Bronchial epithelial cell (primary cell): ENCODE measurements around the gene SLC12A7. TPM values are rescaled to one million over a fixed set of nuclear protein-coding genes. Genes with fewer than 3 reads are reported as not detected.

ENCODE experiments used
- DNase-seq: peaks from one replicate; pipeline ENCODE4 v3.0.0-alpha.2; 2010; ENCODE audit warnings: low read depth
- FAIRE-seq: peaks from 2 replicates; lab custom pipeline; 2011; peaks lifted over from hg19 to GRCh38; lab: Jason Lieb, UNC
- H3K27me3 ChIP-seq: 2 replicates; pipeline ENCODE4 v1.5.1; 2011; ENCODE audit warnings: low read length; ENCODE audit not compliant: control insufficient read depth, insufficient read depth
- H3K36me3 ChIP-seq: 2 replicates; pipeline ENCODE4 v1.5.1; 2011; ENCODE audit warnings: low read length; ENCODE audit not compliant: control insufficient read depth, insufficient read depth
- H3K4me3 ChIP-seq: 2 replicates; pipeline ENCODE4 v1.5.1; 2011; ENCODE audit warnings: mild to moderate bottlenecking, low read depth, low read length, control low read depth
- CTCF ChIP-seq: IDR thresholded peaks from 2 replicates; pipeline ENCODE4 v1.5.1; 2011; ENCODE audit warnings: mild to moderate bottlenecking, moderate library complexity, low read length, control low read depth, inconsistent platforms; ENCODE audit not compliant: insufficient read depth, severe bottlenecking
- total RNA-seq: library from RNA; depleted of rRNA; stranded (reverse); fragments of >200 nt; gene quantifications from 2 replicates; pipeline ENCODE4 v1.2.1, GENCODE V29; 2014

The SLC12A7 gene
- total RNA-seq, 1 donor from 2014 or later = 10.3 TPM

DNA sequence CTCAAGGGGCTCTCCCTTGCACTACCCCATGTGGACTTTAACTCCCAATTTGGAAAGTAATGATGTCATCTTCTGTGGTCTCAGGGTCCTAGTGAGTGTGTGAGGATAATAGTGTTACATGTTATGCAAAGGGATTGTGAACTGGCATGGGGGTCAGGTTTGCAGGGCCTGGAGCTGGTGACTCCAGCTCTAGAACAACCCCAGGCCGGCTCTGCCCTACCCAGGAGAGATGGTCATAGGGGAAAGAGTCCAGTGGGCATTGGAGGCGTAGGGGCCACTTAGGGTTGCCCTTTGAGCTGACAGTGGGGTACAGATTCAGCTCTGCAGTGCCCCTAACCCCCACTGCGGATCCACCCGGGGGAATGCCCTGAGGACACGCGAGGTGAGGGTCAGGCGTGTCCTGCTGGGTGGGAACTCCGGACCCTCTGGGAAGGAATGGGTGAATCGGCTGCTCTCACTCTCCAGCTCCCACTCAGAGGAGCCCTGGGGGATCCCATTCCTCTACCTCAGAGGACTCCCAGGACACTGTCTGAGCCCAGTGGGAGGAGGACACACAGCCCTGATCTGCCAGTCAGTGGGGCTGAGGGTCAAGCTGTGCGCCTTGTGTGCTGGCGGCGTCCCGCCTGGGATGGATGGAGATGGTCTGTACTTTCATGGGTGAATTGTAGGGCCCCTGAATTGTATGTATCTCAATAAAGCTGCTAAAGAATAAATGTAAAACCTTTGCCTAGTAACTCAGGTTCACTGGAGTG lies 105.8 kb downstream of the SLC12A7 start:
- DNase-seq (no peak), FAIRE-seq (no peak)
- H3K36me3 ChIP-seq = no peaks in the 10 kb centered on the region
- no peak for TF ChIP-seq CTCF
- H3K4me3 ChIP-seq = no peak overlapping the region
- H3K27me3 ChIP-seq = peaks cover 41% of the 10 kb centered on the region

- no peaks in the 10 kb centered on the region for H3K36me3 ChIP-seq
- H3K4me3 ChIP-seq = peak overlapping the region; percentile 30
- FAIRE-seq (no peak), DNase-seq (no peak)
- H3K27me3 ChIP-seq = peaks cover 36% of the 10 kb centered on the region
- TF ChIP-seq CTCF = no peak
These were observed 106.5 kb downstream of the SLC12A7 start for GRCh38 chr5:1005249-1005851.

DNA sequence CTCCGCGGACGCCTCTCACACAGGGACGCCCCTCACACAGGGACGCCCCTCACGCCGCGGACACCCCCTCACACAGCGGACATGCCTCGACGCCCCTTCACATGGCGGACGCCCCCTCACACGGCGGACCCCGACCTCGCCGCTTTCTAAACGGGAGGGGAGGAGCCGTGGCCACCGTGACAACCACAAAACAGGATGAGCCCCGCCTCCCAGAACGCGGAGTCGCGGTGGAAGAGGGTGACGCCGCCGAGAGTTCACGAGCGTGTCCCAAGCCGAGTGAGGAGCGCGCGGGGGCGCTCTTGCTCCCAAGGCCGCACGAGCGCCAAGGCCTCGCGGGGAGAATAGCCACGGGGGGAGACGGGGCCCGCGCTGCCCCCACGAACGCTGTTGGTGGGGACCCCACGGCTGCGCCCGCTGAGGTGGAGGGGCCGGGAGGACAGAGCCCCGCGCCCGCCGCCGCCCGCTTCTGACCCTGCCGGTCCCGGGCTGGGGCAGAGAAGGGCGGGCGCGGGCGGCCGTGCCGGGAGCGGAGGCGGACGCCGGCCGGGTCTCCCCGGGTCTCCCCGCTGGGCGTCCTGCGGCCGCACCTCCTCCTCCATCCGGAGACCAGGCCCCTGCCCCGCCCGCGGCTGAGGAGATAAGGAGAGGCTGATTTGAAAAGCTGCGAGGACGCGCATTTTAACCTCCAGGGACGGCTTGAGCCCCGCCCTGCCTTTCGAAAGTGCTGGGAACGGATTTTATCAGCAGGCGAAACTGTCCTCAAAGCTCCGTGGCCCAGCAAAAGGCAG lies 107.2 kb downstream of the SLC12A7 start:
- DNase-seq (no peak), FAIRE-seq (no peak)
- Histone ChIP-seq H3K36me3 (no peaks in the 10 kb centered on the region), H3K4me3 (peak overlapping the region; percentile 30), H3K27me3 (peaks cover 29% of the 10 kb centered on the region)
- peak; percentile 52 for TF ChIP-seq CTCF

DNA sequence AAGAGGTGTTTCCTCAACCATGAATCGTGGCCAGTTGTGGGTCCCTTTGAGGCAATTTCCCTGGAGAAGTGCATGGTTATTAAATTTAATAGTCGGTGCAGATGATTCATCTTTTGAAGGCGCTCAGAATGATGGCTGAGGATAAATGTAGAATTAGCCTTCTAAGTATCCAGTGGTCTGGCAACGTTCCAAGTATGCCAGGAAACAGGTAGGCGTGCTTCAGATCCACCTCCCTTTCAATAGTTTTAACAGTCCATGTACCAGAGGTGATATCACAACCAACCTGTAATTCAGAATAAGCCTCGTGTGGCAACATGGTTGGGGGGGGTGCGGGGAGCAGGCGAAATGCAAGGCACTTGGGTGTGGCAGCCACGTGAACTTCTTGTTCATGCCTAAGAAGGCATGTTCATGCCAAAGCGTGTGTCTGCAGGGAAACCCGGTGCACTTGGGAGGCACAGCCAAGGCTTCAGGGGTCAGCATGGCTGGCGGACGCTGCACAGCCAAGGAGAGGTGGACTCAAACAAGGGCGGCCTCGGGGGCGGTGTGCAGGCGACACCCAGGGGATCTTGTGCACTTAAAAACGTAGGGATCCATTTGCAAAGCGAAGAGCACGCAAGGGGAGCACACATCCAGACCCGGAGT lies 108.4 kb downstream of the SLC12A7 start:
- DNase-seq (peak; percentile 97), FAIRE-seq (peak; percentile 98)
- H3K27me3 ChIP-seq = peaks cover 26% of the 10 kb centered on the region
- H3K36me3 ChIP-seq = no peaks in the 10 kb centered on the region
- no peak for TF ChIP-seq CTCF
- no peak overlapping the region for H3K4me3 ChIP-seq

DNA sequence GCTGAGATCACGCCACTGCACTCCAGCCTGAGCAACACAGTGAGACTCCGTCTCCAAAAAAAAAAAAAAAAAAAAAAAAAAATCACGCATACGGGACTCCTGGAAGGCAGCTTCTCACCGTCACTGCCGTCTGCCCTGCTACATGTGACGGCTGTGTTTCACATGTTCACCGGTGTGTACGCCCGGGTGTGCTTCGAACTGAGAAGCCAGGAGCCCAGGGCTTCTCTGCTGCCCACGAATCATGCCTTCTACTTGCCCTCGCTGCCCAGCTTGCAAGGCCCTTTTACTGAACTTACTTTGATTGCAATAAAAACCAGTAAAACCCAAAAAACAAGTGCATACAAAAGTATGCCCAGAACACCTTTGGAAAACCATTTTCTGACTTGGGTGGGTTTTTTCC lies 109.0 kb downstream of the SLC12A7 start:
- H3K4me3 ChIP-seq = no peak overlapping the region
- H3K36me3 ChIP-seq = no peaks in the 10 kb centered on the region
- FAIRE-seq (no peak), DNase-seq (no peak)
- H3K27me3 ChIP-seq = peaks cover 24% of the 10 kb centered on the region
- TF ChIP-seq CTCF = no peak
